22Rv1 (cell line): ENCODE results near the gene BEST4.

ENCODE experiments used
- CTCF ChIP-seq: fragments of 450-650 bp; IDR thresholded peaks from 2 replicates; pipeline ENCODE4 v1.5.1; 2017; ENCODE audit warnings: mild to moderate bottlenecking
- ZFX ChIP-seq: fragments of 450-650 bp; IDR thresholded peaks from 2 replicates; pipeline ENCODE4 v1.6.1; 2017; ENCODE audit warnings: antibody characterized with exemption, borderline replicate concordance

- TF ChIP-seq CTCF (no peak), ZFX (no peak)
These were observed 32.6 kb upstream of the BEST4 start for GRCh38 chr1:44820328-44821239.
